H1 (cell line): Measurements from ENCODE around the gene CAPN1. TPM values are rescaled to one million over a fixed set of nuclear protein-coding genes. Genes with fewer than 3 reads are reported as not detected.

Source experiments
- HDAC6 ChIP-seq: IDR thresholded peaks from one replicate; pipeline ENCODE4 v1.7.1; 2012; ENCODE audit warnings: low read depth, mild to moderate bottlenecking, inconsistent platforms, low read length, moderate library complexity
- KDM5A ChIP-seq: fragments of 200-600 bp; IDR thresholded peaks from 2 replicates; pipeline ENCODE4 v1.7.1; 2012; ENCODE audit warnings: mild to moderate bottlenecking, low read length, inconsistent platforms, mixed read lengths
- NANOG ChIP-seq: IDR thresholded peaks from 2 replicates; pipeline ENCODE4 v1.6.1; 2011; ENCODE audit warnings: low read length, low read depth, mild to moderate bottlenecking, inconsistent platforms; ENCODE audit not compliant: insufficient read depth, poor library complexity, severe bottlenecking
- PHF8 ChIP-seq: fragments of 200-600 bp; sonication (generic); conservative IDR thresholded peaks from 2 replicates; pipeline ENCODE4 v1.7.1; 2012; ENCODE audit warnings: low read depth, mild to moderate bottlenecking, inconsistent platforms, low read length, moderate library complexity
- SIN3A ChIP-seq, 2 experiments: IDR thresholded peaks in 1 of 2; conservative IDR thresholded peaks in 1 of 2; 2 replicates each; pipeline ENCODE4 v1.6.1; 2011 to 2012; ENCODE audit warnings: low read length in 2 of 2, improper control_type of control experiment in 1 of 2, low read depth in 1 of 2, mild to moderate bottlenecking in 1 of 2
- ZNF274 ChIP-seq: IDR thresholded peaks from 2 replicates; pipeline ENCODE4 v1.7.0; 2012; ENCODE audit warnings: low read length, borderline replicate concordance; ENCODE audit errors: extremely low read depth
- polyA plus RNA-seq, 7 experiments: library from polyadenylated mRNA; depleted of rRNA in 3 of 7; stranded (reverse) in 5 of 7; unstranded in 2 of 7; fragments of >200 nt in 5 of 7; fragments of 200-250 nt in 2 of 7; gene quantifications; 1 replicate in 5 of 7; 2 replicates in 1 of 7; 4 replicates in 1 of 7; pipeline versions ENCODE4 v1.2.1 to v1.2.3, GENCODE V29; 2011 to 2013; ENCODE audit warnings: missing spikeins in 2 of 7, mixed read lengths in 2 of 7
- total RNA-seq: library from RNA; stranded (reverse); fragmentation: NEBNext Ultra II Directional; extraction: Animal tissue kit (Norgen Biotek cat#: 25700); gene quantifications from 2 replicates; pipeline ENCODE4 v1.2.1, GENCODE V29; 2021
- TF ChIP-seq, protein P1 (sequence below): fragments of 300-600 bp; sonication (generic); IDR thresholded peaks from 2 replicates; pipeline ENCODE4 v1.7.1; 2012; ENCODE audit warnings: low read length, moderate library complexity, mild to moderate bottlenecking, inconsistent platforms; ENCODE audit not compliant: insufficient replicate concordance
- TF ChIP-seq, protein P2 (sequence below): IDR thresholded peaks from 2 replicates; pipeline ENCODE4 v1.6.1; 2012; ENCODE audit warnings: inconsistent platforms

Gene CAPN1
- total and polyA plus RNA-seq, 2 of the 8 experiments (the other 6 are each of a cell fraction or from before 2014, with no cell fraction given), result 194 to 233 TPM

DNA sequence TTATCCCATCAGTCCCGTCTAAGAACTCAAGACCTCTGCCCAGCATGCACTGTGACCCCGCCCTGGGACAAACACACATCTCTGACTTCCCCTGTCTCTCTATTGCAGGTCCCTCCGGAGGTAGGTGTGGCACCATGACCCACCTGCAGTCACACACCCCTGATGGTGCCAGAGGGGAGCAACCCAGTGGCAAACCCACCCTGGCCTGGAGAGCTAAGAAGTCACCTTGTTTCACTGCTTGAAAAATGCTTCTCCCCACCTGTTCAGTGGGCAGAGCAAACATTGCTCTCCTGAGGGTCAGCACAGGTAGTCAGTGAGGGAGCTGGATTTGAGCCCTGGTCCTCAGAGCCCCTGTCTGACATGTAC is 23.9 kb downstream of the CAPN1 start (continued):
- TF ChIP-seq, protein P1, sequence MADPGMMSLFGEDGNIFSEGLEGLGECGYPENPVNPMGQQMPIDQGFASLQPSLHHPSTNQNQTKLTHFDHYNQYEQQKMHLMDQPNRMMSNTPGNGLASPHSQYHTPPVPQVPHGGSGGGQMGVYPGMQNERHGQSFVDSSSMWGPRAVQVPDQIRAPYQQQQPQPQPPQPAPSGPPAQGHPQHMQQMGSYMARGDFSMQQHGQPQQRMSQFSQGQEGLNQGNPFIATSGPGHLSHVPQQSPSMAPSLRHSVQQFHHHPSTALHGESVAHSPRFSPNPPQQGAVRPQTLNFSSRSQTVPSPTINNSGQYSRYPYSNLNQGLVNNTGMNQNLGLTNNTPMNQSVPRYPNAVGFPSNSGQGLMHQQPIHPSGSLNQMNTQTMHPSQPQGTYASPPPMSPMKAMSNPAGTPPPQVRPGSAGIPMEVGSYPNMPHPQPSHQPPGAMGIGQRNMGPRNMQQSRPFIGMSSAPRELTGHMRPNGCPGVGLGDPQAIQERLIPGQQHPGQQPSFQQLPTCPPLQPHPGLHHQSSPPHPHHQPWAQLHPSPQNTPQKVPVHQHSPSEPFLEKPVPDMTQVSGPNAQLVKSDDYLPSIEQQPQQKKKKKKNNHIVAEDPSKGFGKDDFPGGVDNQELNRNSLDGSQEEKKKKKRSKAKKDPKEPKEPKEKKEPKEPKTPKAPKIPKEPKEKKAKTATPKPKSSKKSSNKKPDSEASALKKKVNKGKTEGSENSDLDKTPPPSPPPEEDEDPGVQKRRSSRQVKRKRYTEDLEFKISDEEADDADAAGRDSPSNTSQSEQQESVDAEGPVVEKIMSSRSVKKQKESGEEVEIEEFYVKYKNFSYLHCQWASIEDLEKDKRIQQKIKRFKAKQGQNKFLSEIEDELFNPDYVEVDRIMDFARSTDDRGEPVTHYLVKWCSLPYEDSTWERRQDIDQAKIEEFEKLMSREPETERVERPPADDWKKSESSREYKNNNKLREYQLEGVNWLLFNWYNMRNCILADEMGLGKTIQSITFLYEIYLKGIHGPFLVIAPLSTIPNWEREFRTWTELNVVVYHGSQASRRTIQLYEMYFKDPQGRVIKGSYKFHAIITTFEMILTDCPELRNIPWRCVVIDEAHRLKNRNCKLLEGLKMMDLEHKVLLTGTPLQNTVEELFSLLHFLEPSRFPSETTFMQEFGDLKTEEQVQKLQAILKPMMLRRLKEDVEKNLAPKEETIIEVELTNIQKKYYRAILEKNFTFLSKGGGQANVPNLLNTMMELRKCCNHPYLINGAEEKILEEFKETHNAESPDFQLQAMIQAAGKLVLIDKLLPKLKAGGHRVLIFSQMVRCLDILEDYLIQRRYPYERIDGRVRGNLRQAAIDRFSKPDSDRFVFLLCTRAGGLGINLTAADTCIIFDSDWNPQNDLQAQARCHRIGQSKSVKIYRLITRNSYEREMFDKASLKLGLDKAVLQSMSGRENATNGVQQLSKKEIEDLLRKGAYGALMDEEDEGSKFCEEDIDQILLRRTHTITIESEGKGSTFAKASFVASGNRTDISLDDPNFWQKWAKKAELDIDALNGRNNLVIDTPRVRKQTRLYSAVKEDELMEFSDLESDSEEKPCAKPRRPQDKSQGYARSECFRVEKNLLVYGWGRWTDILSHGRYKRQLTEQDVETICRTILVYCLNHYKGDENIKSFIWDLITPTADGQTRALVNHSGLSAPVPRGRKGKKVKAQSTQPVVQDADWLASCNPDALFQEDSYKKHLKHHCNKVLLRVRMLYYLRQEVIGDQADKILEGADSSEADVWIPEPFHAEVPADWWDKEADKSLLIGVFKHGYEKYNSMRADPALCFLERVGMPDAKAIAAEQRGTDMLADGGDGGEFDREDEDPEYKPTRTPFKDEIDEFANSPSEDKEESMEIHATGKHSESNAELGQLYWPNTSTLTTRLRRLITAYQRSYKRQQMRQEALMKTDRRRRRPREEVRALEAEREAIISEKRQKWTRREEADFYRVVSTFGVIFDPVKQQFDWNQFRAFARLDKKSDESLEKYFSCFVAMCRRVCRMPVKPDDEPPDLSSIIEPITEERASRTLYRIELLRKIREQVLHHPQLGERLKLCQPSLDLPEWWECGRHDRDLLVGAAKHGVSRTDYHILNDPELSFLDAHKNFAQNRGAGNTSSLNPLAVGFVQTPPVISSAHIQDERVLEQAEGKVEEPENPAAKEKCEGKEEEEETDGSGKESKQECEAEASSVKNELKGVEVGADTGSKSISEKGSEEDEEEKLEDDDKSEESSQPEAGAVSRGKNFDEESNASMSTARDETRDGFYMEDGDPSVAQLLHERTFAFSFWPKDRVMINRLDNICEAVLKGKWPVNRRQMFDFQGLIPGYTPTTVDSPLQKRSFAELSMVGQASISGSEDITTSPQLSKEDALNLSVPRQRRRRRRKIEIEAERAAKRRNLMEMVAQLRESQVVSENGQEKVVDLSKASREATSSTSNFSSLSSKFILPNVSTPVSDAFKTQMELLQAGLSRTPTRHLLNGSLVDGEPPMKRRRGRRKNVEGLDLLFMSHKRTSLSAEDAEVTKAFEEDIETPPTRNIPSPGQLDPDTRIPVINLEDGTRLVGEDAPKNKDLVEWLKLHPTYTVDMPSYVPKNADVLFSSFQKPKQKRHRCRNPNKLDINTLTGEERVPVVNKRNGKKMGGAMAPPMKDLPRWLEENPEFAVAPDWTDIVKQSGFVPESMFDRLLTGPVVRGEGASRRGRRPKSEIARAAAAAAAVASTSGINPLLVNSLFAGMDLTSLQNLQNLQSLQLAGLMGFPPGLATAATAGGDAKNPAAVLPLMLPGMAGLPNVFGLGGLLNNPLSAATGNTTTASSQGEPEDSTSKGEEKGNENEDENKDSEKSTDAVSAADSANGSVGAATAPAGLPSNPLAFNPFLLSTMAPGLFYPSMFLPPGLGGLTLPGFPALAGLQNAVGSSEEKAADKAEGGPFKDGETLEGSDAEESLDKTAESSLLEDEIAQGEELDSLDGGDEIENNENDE, result no peak
- TF ChIP-seq KDM5A, result no peak
- TF ChIP-seq NANOG, result no peak
- TF ChIP-seq SIN3A (conservative IDR thresholded peaks at IDR 0.05 in 1 of 2, IDR thresholded peaks at IDR 0.05 in 1 of 2; ENCODE audit: low read depth in 1 of 2, low read length in 2 of 2), result no peak
- TF ChIP-seq PHF8, result no peak
- TF ChIP-seq, protein P2, sequence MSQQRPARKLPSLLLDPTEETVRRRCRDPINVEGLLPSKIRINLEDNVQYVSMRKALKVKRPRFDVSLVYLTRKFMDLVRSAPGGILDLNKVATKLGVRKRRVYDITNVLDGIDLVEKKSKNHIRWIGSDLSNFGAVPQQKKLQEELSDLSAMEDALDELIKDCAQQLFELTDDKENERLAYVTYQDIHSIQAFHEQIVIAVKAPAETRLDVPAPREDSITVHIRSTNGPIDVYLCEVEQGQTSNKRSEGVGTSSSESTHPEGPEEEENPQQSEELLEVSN, result no peak
- no peak for TF ChIP-seq HDAC6
- TF ChIP-seq ZNF274, result no peak
- TF ChIP-seq, all 59 proteins: peak for 0
